SH-SY5Y (cell line): Measurements from ENCODE around the gene MYO18B.

ENCODE experiments used
- GATA2 ChIP-seq: IDR thresholded peaks from 2 replicates; pipeline ENCODE4 v1.6.1; 2011; ENCODE audit warnings: mild to moderate bottlenecking, low read depth, low read length
- GATA3 ChIP-seq: IDR thresholded peaks from 2 replicates; pipeline ENCODE4 v1.6.1; 2011; ENCODE audit warnings: low read depth, mild to moderate bottlenecking, low read length, moderate library complexity

DNA sequence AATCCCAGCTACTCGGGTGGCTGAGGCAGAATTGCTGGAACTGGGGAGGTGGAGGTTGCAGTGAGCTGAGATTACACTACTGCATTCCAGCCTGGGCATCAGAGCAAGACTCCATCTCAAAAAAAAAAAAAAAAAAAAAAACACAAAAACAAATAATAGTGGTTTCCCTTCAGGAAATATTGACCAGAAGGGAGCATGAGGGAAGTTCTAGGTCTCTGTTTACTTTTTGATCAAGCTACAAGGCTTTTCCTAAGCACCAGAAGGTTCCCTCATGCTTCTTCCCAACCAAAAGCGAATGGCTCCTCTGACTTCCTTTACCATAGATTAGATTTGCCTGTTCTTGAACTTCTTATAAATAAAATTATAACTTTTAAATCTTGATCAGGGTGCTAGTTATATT is 18.3 kb downstream of the MYO18B start:
- TF ChIP-seq GATA3 (no peak), GATA2 (no peak)
